ENCODE results near the gene ODAD4. TPM values are rescaled to one million over a fixed set of nuclear protein-coding genes. Genes with fewer than 3 reads are reported as not detected.

The ODAD4 gene
- total RNA-seq, 1 donor from 2014 or later, result 1.7 TPM

- Histone ChIP-seq H3K27me3 (no peaks in the 10 kb centered on the region), H3K9me3 (no peaks in the 10 kb centered on the region), H3K4me3 (no peak overlapping the region), H3K4me1 (no peaks in the 10 kb centered on the region), H3K27ac (no peak overlapping the region), H3K36me3 (no peaks in the 10 kb centered on the region)
- no peak for DNase-seq (ENCODE audit: extremely low spot score in 2 of 2)
- intact Hi-C loops (cut with DNase I), result no loop called here
- TF ChIP-seq CTCF (IDR thresholded peaks at IDR 0.05) (no peak), POLR2AphosphoS5 (IDR thresholded peaks at IDR 0.05; ENCODE audit: insufficient read depth in 1 of 2, low read depth in 1 of 2) (no peak), POLR2A (IDR thresholded peaks at IDR 0.05) (no peak)
Measured at GRCh38 chr17:41942626-41943373, 12.4 kb downstream of the ODAD4 start.

- no peaks in the 10 kb centered on the region for H3K4me1 ChIP-seq
- H3K27ac ChIP-seq, result no peak overlapping the region
- no peak for DNase-seq (ENCODE audit: extremely low spot score in 2 of 2)
- H3K4me3 ChIP-seq, result no peak overlapping the region
- H3K27me3 ChIP-seq, result no peaks in the 10 kb centered on the region
- no peaks in the 10 kb centered on the region for H3K36me3 ChIP-seq
- intact Hi-C loops (cut with DNase I), result no loop called here
- H3K9me3 ChIP-seq, result no peaks in the 10 kb centered on the region
- TF ChIP-seq POLR2A (IDR thresholded peaks at IDR 0.05), result no peak
- no peak for TF ChIP-seq CTCF (IDR thresholded peaks at IDR 0.05)
- no peak for TF ChIP-seq POLR2AphosphoS5 (IDR thresholded peaks at IDR 0.05; ENCODE audit: insufficient read depth in 1 of 2, low read depth in 1 of 2)
Measured at GRCh38 chr17:41943492-41943891, 13.1 kb downstream of the ODAD4 start.

- H3K36me3 ChIP-seq, result no peaks in the 10 kb centered on the region
- H3K9me3 ChIP-seq, result no peaks in the 10 kb centered on the region
- no peak overlapping the region for H3K4me3 ChIP-seq
- TF ChIP-seq POLR2A (IDR thresholded peaks at IDR 0.05) (no peak), POLR2AphosphoS5 (IDR thresholded peaks at IDR 0.05; ENCODE audit: insufficient read depth in 1 of 2, low read depth in 1 of 2) (no peak), CTCF (IDR thresholded peaks at IDR 0.05) (no peak)
- no peaks in the 10 kb centered on the region for H3K4me1 ChIP-seq
- no peak overlapping the region for H3K27ac ChIP-seq
- DNase-seq (ENCODE audit: extremely low spot score in 2 of 2), result no peak
- intact Hi-C loops (cut with DNase I), result no loop called here
- no peaks in the 10 kb centered on the region for H3K27me3 ChIP-seq
Measured at GRCh38 chr17:41944943-41945342, 14.5 kb downstream of the ODAD4 start.

GRCh38 chr17:41948762-41949460 is 18.5 kb downstream of the ODAD4 start:
- intact Hi-C loops (cut with DNase I), result no loop called here
- TF ChIP-seq POLR2AphosphoS5 (IDR thresholded peaks at IDR 0.05; ENCODE audit: insufficient read depth in 1 of 2, low read depth in 1 of 2), result no peak
- no peak for TF ChIP-seq POLR2A (IDR thresholded peaks at IDR 0.05)
- no peak for TF ChIP-seq CTCF (IDR thresholded peaks at IDR 0.05)
- no peak for DNase-seq (ENCODE audit: extremely low spot score in 2 of 2)
- Histone ChIP-seq H3K36me3 (no peaks in the 10 kb centered on the region), H3K4me1 (no peaks in the 10 kb centered on the region), H3K27me3 (no peaks in the 10 kb centered on the region), H3K27ac (no peak overlapping the region), H3K9me3 (no peaks in the 10 kb centered on the region), H3K4me3 (no peak overlapping the region)

- no peaks in the 10 kb centered on the region for H3K4me1 ChIP-seq
- TF ChIP-seq CTCF (IDR thresholded peaks at IDR 0.05) (no peak), POLR2AphosphoS5 (IDR thresholded peaks at IDR 0.05; ENCODE audit: insufficient read depth in 1 of 2, low read depth in 1 of 2) (no peak)
- H3K9me3 ChIP-seq, result no peaks in the 10 kb centered on the region
- no peak overlapping the region for H3K4me3 ChIP-seq
- no peaks in the 10 kb centered on the region for H3K36me3 ChIP-seq
- intact Hi-C loops (cut with DNase I), result no loop called here
- H3K27ac ChIP-seq, result no peak overlapping the region
- H3K27me3 ChIP-seq, result no peaks in the 10 kb centered on the region
- no peak for DNase-seq (ENCODE audit: extremely low spot score in 2 of 2)
Measured at GRCh38 chr17:41956522-41956921, 26.1 kb downstream of the ODAD4 start.
